ENCODE measurements around the gene TOR2A. TPM values are rescaled to one million over a fixed set of nuclear protein-coding genes. Genes with fewer than 3 reads are reported as not detected.

TOR2A gene
- total and polyA plus RNA-seq, 9 of the 15 experiments (the other 6 are each of a cell fraction or from before 2014, with no cell fraction given) = 0.80 to 25.9 (median 11.1) TPM

DNA sequence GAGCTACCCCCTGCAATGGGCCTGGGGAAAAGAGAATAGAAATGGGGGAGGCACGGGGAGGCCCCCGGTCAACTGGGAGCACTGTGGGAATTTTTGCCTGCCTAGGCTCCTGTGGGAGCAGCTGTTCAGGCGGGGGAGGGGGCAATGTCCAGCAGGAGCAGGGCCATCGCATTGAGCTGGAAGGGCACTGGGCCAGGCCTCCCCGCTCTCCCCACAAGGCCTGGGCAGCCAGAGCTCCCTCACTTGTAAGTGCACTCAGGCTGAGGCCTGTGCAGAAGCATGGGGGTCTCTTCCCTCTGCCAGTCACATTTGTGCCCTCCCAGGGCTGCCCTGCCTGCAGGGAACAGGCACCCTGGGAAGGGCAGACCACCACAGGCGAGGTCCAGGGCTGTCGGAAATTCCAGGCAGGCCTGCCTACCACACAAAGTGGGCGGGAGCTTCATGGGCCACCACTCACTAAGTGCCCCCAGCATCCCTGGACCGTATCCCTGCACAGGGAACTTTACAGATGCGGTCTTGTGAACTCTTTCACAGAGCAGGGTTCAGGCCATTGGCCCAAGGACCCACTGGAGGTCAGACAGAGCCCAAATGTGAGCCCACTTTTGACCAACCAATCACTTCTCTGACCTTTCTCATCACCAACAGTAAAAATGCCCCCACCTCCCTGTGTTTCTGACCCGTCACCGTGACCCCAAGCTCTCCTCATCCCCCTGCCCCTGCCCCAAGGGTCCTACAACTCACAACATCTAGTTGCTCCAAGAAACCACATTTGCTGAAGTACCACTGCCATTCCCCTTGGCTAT is 29.3 kb downstream of the TOR2A start:
- BruUV-seq (replicated peaks) = no TSS peak
- FAIRE-seq = no peak
- in situ Hi-C loops (cut with MboI) = no loop called here
- WGBS (ENCODE audit: insufficient coverage, low coverage, missing lambda C conversion rate) = 57% methylated on average over 12 of the region's 12 CpGs
- no peak overlapping the region for H3K4me3 ChIP-seq
- POLR2A ChIA-PET = interaction anchor here (0.5 to 2.0 kb wide), 6 partner anchors 10 to 460 kb away, joined by 3 to 7 read pairs (median 4); partner anchors contain the start of genes PTRH1 and TTC16
- peak overlapping the region in 1 of 2 experiments; percentile 68; a peak in 2 of 4 replicates for H3K9ac ChIP-seq (ENCODE audit: insufficient read depth in 1 of 2, low read depth in 2 of 2, low read length in 2 of 2)
- peaks cover 5 to 30% of the 10 kb centered on the region in 2 experiments; a peak in 4 of 5 replicates for H3K4me1 ChIP-seq (replicated peaks in 1 of 2; ENCODE audit: control insufficient read depth in 2 of 2, insufficient read depth in 2 of 2, low read length in 2 of 2)
- CTCF ChIA-PET (ENCODE audit: low intra/inter-chr PET ratio) = no interaction called here
- intact Hi-C loops (cut with micrococcal nuclease) = no loop called here
- no peak overlapping the region for H2AFZ ChIP-seq (ENCODE audit: low read depth, low read length)
- H3K9me3 ChIP-seq (replicated peaks; ENCODE audit: control insufficient read depth, insufficient read depth, low read depth, low read length) = 0 out of 2 replicates have a peak, but pooled peaks cover 4% of the 10 kb centered on the region
- no peak for ATAC-seq
- no peak for DNase-seq (ENCODE audit: extremely low read depth in 1 of 4, low spot score in 3 of 4)
- H3K4me2 ChIP-seq (ENCODE audit: insufficient read depth, low read length) = no peak overlapping the region
- H3K27me3 ChIP-seq (ENCODE audit: control insufficient read depth in 2 of 2, insufficient read depth in 2 of 2, low read length in 2 of 2) = no peaks in the 10 kb centered on the region
- no peaks in the 10 kb centered on the region for H3K79me2 ChIP-seq (ENCODE audit: control insufficient read depth, insufficient read depth, low read length)
- no peak overlapping the region for H3K27ac ChIP-seq (ENCODE audit: extremely low read depth, low read depth, low read length)
- no peaks in the 10 kb centered on the region for H3K9me1 ChIP-seq (ENCODE audit: control insufficient read depth, insufficient read depth, low read length)
- H3K36me3 ChIP-seq (ENCODE audit: control insufficient read depth, insufficient read depth, low read length) = no peaks in the 10 kb centered on the region
- H4K20me1 ChIP-seq (replicated peaks; ENCODE audit: control insufficient read depth, insufficient read depth, low read length) = no peaks in the 10 kb centered on the region
- TF ChIP-seq, protein P1, sequence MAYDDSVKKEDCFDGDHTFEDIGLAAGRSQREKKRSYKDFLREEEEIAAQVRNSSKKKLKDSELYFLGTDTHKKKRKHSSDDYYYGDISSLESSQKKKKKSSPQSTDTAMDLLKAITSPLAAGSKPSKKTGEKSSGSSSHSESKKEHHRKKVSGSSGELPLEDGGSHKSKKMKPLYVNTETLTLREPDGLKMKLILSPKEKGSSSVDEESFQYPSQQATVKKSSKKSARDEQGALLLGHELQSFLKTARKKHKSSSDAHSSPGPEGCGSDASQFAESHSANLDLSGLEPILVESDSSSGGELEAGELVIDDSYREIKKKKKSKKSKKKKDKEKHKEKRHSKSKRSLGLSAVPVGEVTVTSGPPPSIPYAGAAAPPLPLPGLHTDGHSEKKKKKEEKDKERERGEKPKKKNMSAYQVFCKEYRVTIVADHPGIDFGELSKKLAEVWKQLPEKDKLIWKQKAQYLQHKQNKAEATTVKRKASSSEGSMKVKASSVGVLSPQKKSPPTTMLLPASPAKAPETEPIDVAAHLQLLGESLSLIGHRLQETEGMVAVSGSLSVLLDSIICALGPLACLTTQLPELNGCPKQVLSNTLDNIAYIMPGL (CRISPR knock-in tag; IDR thresholded peaks at IDR 0.05) = no peak
- TF ChIP-seq YY1 (IDR thresholded peaks at IDR 0.05; ENCODE audit: borderline replicate concordance in 1 of 3, control insufficient read depth in 1 of 3, extremely low read depth in 1 of 3, insufficient read depth in 3 of 3, insufficient read length in 1 of 3, insufficient replicate concordance in 2 of 3, low read depth in 1 of 3, low read length in 2 of 3) (no peak), ZNF124 (CRISPR knock-in tag; IDR thresholded peaks at IDR 0.05) (no peak), PRPF4 (IDR thresholded peaks at IDR 0.05; ENCODE audit: insufficient read depth, low read depth, low read length, poor library complexity, severe bottlenecking) (no peak), ZNF695 (CRISPR knock-in tag; IDR thresholded peaks at IDR 0.05) (no peak), ZNF175 (CRISPR knock-in tag; IDR thresholded peaks at IDR 0.05; ENCODE audit: low read depth) (no peak), PCBP2 (IDR thresholded peaks at IDR 0.05; ENCODE audit: low read depth, low read length, poor library complexity, severe bottlenecking) (no peak), KDM4B (IDR thresholded peaks at IDR 0.05; ENCODE audit: borderline replicate concordance in 2 of 2, low read depth in 1 of 2) (no peak), TBP (optimal IDR thresholded peaks at IDR 0.05; ENCODE audit: low read depth, low read length) (no peak)
- TF ChIP-seq, protein P2, sequence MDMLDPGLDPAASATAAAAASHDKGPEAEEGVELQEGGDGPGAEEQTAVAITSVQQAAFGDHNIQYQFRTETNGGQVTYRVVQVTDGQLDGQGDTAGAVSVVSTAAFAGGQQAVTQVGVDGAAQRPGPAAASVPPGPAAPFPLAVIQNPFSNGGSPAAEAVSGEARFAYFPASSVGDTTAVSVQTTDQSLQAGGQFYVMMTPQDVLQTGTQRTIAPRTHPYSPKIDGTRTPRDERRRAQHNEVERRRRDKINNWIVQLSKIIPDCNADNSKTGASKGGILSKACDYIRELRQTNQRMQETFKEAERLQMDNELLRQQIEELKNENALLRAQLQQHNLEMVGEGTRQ (CRISPR knock-in tag; IDR thresholded peaks at IDR 0.05) = no peak
- TF ChIP-seq, protein P3, sequence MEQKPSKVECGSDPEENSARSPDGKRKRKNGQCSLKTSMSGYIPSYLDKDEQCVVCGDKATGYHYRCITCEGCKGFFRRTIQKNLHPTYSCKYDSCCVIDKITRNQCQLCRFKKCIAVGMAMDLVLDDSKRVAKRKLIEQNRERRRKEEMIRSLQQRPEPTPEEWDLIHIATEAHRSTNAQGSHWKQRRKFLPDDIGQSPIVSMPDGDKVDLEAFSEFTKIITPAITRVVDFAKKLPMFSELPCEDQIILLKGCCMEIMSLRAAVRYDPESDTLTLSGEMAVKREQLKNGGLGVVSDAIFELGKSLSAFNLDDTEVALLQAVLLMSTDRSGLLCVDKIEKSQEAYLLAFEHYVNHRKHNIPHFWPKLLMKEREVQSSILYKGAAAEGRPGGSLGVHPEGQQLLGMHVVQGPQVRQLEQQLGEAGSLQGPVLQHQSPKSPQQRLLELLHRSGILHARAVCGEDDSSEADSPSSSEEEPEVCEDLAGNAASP (IDR thresholded peaks at IDR 0.05) = no peak
- TF ChIP-seq, protein P4, sequence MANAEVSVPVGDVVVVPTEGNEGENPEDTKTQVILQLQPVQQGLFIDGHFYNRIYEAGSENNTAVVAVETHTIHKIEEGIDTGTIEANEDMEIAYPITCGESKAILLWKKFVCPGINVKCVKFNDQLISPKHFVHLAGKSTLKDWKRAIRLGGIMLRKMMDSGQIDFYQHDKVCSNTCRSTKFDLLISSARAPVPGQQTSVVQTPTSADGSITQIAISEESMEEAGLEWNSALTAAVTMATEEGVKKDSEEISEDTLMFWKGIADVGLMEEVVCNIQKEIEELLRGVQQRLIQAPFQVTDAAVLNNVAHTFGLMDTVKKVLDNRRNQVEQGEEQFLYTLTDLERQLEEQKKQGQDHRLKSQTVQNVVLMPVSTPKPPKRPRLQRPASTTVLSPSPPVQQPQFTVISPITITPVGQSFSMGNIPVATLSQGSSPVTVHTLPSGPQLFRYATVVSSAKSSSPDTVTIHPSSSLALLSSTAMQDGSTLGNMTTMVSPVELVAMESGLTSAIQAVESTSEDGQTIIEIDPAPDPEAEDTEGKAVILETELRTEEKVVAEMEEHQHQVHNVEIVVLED (CRISPR knock-in tag; IDR thresholded peaks at IDR 0.05) = no peak
